KMS-11 (cell line): ENCODE measurements around the gene LONRF2.

Experiments
- H2AFZ ChIP-seq: fragments of 200-600 bp; sonication (generic); 2 replicates; pipeline ENCODE4 v1.6.1; 2016; ENCODE audit warnings: antibody characterized with exemption, mixed run types, low read depth
- H3K27ac ChIP-seq: fragments of 200-600 bp; sonication (generic); 2 replicates; pipeline ENCODE4 v1.6.1; 2016; ENCODE audit warnings: mild to moderate bottlenecking, mixed run types
- H3K27me3 ChIP-seq: fragments of 200-600 bp; sonication (generic); 2 replicates; pipeline ENCODE4 v1.6.1; 2017; ENCODE audit warnings: mild to moderate bottlenecking, low read depth, mixed run types, moderate library complexity; ENCODE audit not compliant: insufficient read depth
- H3K36me3 ChIP-seq: fragments of 200-600 bp; sonication (generic); 2 replicates; pipeline ENCODE4 v1.6.1; 2017; ENCODE audit warnings: mild to moderate bottlenecking, mixed run types; ENCODE audit not compliant: insufficient read depth
- H3K4me1 ChIP-seq: fragments of 200-600 bp; sonication (generic); 2 replicates; pipeline ENCODE4 v1.6.1; 2016; ENCODE audit warnings: mild to moderate bottlenecking, low read depth, mixed run types; ENCODE audit not compliant: poor library complexity, severe bottlenecking
- H3K4me2 ChIP-seq: fragments of 200-600 bp; sonication (generic); 2 replicates; pipeline ENCODE4 v1.7.0; 2016; ENCODE audit warnings: mild to moderate bottlenecking, mixed run types
- H3K4me3 ChIP-seq: fragments of 200-600 bp; sonication (generic); IDR thresholded peaks from 2 replicates; pipeline ENCODE4 v1.6.1; 2017; ENCODE audit warnings: low read depth, low read length, mixed read lengths; ENCODE audit not compliant: insufficient read depth
- H3K79me2 ChIP-seq: fragments of 200-600 bp; sonication (generic); 2 replicates; pipeline ENCODE4 v1.6.1; 2016; ENCODE audit warnings: low read depth, mixed run types; ENCODE audit not compliant: insufficient read depth
- H3K9ac ChIP-seq: fragments of 200-600 bp; sonication (generic); 2 replicates; pipeline ENCODE4 v1.6.1; 2016; ENCODE audit warnings: mild to moderate bottlenecking, mixed run types
- H4K20me1 ChIP-seq: fragments of 200-600 bp; sonication (generic); 2 replicates; pipeline ENCODE4 v1.6.1; 2016; ENCODE audit warnings: mild to moderate bottlenecking, mixed run types; ENCODE audit not compliant: insufficient read depth
- CTCF ChIP-seq: fragments of 200-600 bp; sonication (generic); conservative IDR thresholded peaks from 2 replicates; pipeline ENCODE4 v1.6.1; 2017; ENCODE audit warnings: low read depth, mild to moderate bottlenecking, antibody characterized with exemption, low read length, moderate library complexity, mixed read lengths

Gene LONRF2

GRCh38 chr2:100279586-100280534 is 42.4 kb downstream of the LONRF2 start:
- Histone ChIP-seq H3K9ac (no peak overlapping the region), H3K4me3 (no peak overlapping the region), H3K79me2 (no peaks in the 10 kb centered on the region), H2AFZ (no peak overlapping the region), H3K27me3 (no peaks in the 10 kb centered on the region), H3K4me2 (no peak overlapping the region), H4K20me1 (no peaks in the 10 kb centered on the region), H3K4me1 (no peaks in the 10 kb centered on the region), H3K27ac (no peak overlapping the region), H3K36me3 (no peaks in the 10 kb centered on the region)
- TF ChIP-seq CTCF: no peak

GRCh38 chr2:100278986-100279385 is 43.3 kb downstream of the LONRF2 start:
- H3K9ac ChIP-seq: no peak overlapping the region
- no peak overlapping the region for H2AFZ ChIP-seq
- no peak overlapping the region for H3K4me3 ChIP-seq
- H3K79me2 ChIP-seq: no peaks in the 10 kb centered on the region
- H3K27ac ChIP-seq: no peak overlapping the region
- H3K36me3 ChIP-seq: no peaks in the 10 kb centered on the region
- no peak overlapping the region for H3K4me2 ChIP-seq
- H4K20me1 ChIP-seq: no peaks in the 10 kb centered on the region
- no peaks in the 10 kb centered on the region for H3K4me1 ChIP-seq
- no peaks in the 10 kb centered on the region for H3K27me3 ChIP-seq
- no peak for TF ChIP-seq CTCF

- Histone ChIP-seq H3K9ac (no peak overlapping the region), H3K79me2 (no peaks in the 10 kb centered on the region), H3K27me3 (no peaks in the 10 kb centered on the region), H3K4me3 (no peak overlapping the region), H3K4me2 (no peak overlapping the region), H3K36me3 (no peaks in the 10 kb centered on the region), H3K4me1 (no peaks in the 10 kb centered on the region), H4K20me1 (no peaks in the 10 kb centered on the region), H2AFZ (no peak overlapping the region), H3K27ac (no peak overlapping the region)
- no peak for TF ChIP-seq CTCF
Observed at GRCh38 chr2:100278501-100278900, 43.8 kb downstream of the LONRF2 start.

- H3K36me3 ChIP-seq: no peaks in the 10 kb centered on the region
- H4K20me1 ChIP-seq: no peaks in the 10 kb centered on the region
- H3K9ac ChIP-seq: no peak overlapping the region
- H3K4me3 ChIP-seq: no peak overlapping the region
- no peaks in the 10 kb centered on the region for H3K79me2 ChIP-seq
- H3K4me1 ChIP-seq: no peaks in the 10 kb centered on the region
- no peak for TF ChIP-seq CTCF
- H3K27me3 ChIP-seq: no peaks in the 10 kb centered on the region
- no peak overlapping the region for H3K27ac ChIP-seq
- no peak overlapping the region for H2AFZ ChIP-seq
- no peak overlapping the region for H3K4me2 ChIP-seq
Observed at GRCh38 chr2:100277540-100278207, 44.6 kb downstream of the LONRF2 start.
